Cortex of kidney (tissue), 1 donor: ENCODE measurements around the gene TCF12.

Experiments
- DNase-seq: peaks from one replicate; lab custom pipeline; 2025; lab: John Stamatoyannopoulos, UW

Gene TCF12

DNA sequence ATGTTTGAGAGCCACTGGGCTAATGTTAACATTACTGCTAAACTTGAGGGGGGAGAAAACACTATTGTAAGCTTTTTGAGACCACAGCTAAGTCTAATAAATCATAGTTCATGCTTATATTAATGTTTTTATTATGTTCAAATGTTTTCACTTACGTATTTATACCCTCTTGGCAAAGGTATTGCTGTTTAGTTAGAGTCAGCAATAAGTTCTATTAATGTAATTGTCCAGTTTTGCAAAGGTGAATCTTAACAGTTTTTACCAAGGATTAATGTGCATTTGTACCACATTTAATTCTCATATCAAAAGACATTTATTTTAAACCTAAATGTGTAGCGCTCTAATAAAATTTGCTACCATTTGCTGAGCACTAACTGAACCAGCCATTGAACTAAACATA is 251.2 kb downstream of the TCF12 start:
- no peak for DNase-seq

GRCh38 chr15:57171426-57171825 is 253.0 kb downstream of the TCF12 start:
- no peak for DNase-seq

GRCh38 chr15:57172925-57173324 is 254.5 kb downstream of the TCF12 start:
- DNase-seq = no peak

DNA sequence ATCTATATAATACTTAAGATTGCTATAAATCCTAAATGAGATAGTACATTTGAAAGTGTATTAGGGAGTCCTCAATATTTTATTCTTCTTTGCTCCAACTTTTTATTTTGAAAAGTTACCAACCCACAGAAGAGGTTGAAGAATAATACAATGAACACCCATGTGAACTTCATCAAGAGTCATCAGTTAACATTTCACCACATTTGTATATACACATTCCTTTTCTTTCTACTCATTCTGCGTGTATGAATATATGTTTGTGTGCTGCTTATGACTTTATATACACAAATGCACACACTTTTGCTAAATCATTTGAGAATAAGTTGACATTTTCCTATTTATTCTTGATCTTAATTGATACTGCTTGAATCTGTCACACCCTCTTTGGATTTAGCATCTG is 264.6 kb downstream of the TCF12 start:
- no peak for DNase-seq

- no peak for DNase-seq
Observed at GRCh38 chr15:57183614-57184344, 265.3 kb downstream of the TCF12 start.

- no peak for DNase-seq
Observed at GRCh38 chr15:57184502-57184901, 266.1 kb downstream of the TCF12 start.

DNA sequence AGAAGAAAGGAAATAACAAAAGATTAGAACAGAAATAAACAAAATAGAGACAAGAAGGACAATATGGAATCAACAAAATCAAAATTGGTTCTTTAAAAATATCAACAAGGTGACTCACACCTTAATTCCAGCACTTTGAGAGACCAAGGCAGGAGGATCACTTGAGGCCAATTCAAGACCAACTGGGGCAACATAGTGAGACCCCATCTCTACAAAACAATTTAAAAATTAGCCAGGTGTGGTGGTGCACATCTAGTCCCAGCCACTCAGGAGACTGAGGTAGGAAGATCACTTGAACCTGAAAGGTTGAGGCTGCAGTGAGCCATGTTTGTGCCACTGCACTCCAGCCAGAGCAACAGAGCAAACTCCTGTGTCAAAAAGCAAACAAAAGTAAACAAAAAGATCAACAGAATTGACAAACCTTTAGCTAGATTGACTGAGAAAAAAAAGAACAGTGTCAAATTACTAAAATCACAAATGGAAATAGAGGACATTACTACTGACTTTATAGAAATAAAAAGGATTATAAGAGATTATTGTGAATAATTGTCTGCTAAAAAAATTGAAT is 267.1 kb downstream of the TCF12 start:
- DNase-seq = no peak

DNA sequence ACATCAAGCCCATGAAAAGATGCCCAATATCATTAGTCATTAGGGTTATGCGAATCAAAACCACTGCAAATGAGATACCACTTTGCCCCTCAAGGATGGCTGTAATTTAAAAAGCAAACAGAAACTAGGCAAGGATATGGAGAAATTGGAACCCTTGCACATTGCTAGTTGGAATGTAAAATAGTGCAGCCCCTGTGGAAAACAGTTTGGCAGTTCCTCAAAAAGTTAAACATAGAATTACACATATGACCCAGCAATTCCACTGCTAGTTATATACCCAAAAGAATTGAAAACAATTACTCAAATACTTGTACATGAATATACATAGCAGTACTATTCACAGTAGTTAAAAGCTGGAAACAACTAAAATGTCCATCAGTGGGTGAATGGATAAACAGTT is 271.0 kb downstream of the TCF12 start:
- no peak for DNase-seq

DNA sequence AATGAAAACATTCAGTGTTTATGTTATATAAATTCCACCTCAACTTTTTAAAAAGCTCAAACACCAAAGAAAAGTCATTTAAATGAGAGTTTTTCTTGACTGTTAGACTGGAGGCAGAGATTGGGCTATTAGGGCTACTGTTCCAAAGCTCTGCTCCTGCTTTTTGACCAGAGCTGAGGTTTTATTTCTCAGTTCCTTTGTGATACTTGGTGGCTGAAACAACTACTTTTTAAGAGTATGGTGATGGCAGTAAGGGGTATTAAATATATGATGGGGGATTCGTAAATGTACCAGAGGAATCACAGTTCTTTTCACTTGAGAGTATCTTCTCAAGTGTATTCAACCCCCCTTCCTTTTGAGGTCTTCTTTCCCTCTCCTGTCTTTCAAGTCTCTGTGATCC is 271.8 kb downstream of the TCF12 start:
- no peak for DNase-seq

DNA sequence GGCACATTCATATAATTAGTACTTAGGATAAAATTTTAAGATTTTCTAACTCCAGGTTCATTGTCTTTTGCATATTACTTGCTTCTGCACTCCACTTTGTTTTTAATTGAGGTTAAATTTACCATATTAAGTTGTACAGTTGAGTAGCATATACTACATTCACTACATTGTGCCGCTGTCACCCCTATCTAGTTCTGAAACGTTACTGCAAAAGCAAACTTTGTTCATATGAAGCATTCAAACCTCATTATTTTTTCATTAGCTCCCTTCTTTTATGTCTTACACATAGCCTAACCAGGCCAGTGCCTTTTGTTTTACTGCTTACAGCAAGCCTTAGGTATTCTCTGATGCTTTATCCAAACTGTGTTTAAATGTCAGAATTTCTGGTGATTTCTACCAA is 274.7 kb downstream of the TCF12 start:
- DNase-seq = no peak

- no peak for DNase-seq
Observed at GRCh38 chr15:57195326-57195725, 276.9 kb downstream of the TCF12 start.

- DNase-seq = no peak
Observed at GRCh38 chr15:57196865-57197264, 278.4 kb downstream of the TCF12 start.

- no peak for DNase-seq
Observed at GRCh38 chr15:57198131-57198530, 279.7 kb downstream of the TCF12 start.

DNA sequence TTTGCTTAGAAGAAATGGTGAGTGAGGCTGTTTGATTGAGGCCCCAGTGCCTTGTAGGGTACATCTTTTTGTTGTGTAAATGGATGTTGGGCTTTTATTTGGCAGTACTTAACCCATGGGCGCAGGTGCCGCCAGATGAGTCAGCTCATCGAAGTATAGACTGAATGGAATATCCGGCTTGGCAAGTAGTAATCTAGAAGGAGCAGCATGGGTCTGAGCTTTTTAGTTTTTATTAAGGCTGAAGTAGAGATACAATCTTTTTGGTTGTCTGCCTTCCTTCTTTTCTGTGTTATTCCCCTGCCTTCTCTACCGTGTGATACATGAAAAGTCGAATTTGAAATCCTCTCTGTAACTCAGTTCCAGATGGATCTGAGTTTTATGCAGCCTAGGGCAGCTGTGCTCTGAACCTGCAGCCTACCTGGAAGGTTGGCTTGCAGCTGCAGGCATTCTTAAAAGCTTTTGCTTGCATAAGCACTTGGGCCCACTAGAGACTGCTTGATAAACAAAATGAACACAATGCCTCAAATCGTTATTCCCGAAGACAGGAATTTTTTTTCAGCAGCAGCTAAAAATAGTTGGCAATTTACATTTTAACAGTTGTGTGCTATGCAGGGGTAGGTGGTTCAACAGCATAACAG is 280.3 kb downstream of the TCF12 start:
- DNase-seq = no peak

- DNase-seq = no peak
Observed at GRCh38 chr15:57201578-57201977, 283.1 kb downstream of the TCF12 start.

GRCh38 chr15:57203906-57204305 is 285.5 kb downstream of the TCF12 start:
- DNase-seq = no peak

DNA sequence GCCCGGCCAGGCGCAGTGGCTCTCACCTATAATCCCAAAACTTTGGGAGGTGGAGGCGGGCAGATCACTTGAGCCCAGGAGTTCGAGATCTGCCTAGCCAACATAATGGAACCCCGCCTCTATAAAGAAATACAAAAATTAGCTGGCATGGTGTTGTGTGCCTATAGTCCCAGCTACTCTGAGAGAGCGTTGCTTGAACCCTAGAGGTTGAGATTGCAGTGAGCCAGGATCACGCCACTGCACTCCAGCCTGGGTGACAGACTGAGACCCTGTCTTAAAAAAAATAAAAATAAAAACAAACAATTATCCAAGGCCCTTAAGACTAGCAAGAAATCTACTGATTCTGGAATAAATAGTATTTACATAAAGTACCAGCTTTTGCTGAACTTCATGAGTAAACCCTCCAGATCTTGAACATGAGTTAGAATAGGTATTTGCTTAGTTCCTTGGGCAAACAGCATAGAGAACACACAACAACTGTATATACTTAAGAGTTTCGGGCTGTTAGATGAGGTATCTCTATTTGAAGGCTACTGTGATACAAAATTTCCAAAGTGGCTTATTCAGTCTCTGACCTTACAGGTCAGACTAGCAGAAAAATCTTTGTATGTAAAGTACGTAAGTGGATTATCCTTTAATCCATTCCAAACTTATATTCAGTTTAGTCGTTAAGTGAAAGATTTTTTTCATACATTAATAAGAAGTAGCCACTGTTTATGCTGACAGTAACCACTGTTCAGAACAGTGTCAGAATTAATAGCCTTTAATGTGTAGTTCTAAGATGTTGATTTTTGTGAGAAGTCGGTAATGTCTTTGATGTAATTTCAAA is 286.8 kb downstream of the TCF12 start:
- DNase-seq = no peak

DNA sequence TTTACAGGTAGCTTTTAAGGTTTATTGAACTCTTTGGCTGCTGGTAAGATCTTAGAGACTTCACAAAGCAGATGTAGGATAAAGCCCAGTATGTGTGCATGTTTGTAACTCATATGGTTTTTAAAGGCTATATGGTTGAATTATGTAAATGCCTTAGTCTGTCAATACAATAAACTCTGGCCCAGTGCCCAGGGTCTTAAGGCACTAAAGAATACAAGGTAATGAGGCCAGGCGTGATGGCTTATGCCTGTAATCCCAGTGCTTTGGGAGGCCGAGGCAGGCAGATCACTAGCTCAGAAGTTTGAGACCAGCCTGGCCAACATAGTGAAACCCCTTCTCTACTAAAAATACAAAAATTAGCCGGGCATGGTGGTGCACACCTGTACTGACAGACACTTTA is 287.6 kb downstream of the TCF12 start:
- no peak for DNase-seq

GRCh38 chr15:57213862-57214261 is 295.4 kb downstream of the TCF12 start:
- DNase-seq = no peak

GRCh38 chr15:57215326-57215725 is 296.9 kb downstream of the TCF12 start:
- no peak for DNase-seq

DNA sequence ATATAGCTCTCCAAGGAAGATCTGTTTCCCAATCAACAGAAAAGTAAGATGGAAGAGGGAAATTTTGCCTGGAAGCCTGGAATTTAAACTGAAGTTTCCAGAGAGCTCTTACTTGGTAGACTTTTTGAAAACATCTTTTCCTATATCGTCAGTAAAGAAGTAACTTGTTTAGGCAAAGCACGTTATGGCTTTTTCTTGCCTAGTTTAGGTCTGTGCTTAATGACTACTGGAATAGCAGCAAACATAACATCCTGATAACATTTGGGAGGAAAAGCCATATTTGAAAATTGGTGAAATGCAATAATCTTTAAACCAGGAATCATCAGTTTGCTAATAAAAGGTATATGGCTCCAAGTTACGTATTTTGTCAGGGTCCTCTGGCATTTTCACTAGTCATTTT is 297.4 kb downstream of the TCF12 start:
- no peak for DNase-seq

- DNase-seq = no peak
Observed at GRCh38 chr15:57216288-57216687, 297.8 kb downstream of the TCF12 start.
